Measurements from ENCODE around the gene SERPINB6. TPM values are rescaled to one million over a fixed set of nuclear protein-coding genes. Genes with fewer than 3 reads are reported as not detected.
"Not testable (repeated sequence)": the region's sequence is repeated elsewhere in the genome, so short reads cannot be mapped to it uniquely, and the experiment has no call there.

SERPINB6 gene
- total and polyA plus RNA-seq, 2 of the 4 experiments (the other 2 are of a cell fraction) = 37.1 to 91.1 TPM

GRCh38 chr6:2942116-2942515 lies 29.3 kb downstream of the SERPINB6 start:
- H2BK15ac ChIP-seq (ENCODE audit: low read depth, low read length); H2BK120ac ChIP-seq (ENCODE audit: low read depth, low read length); DNase-seq; CTCF ChIA-PET; H4K20me1 ChIP-seq (ENCODE audit: insufficient read depth, low read length); H2BK5ac ChIP-seq (ENCODE audit: low read depth, low read length, poor library complexity, severe bottlenecking); H3K4ac ChIP-seq (ENCODE audit: low read depth, low read length); H2AK9ac ChIP-seq (replicated peaks; ENCODE audit: low read depth, low read length, poor library complexity); H2BK20ac ChIP-seq (ENCODE audit: low read depth, low read length); H4K8ac ChIP-seq (ENCODE audit: low read depth in 2 of 2, low read length in 2 of 2); ATAC-seq (ENCODE audit: low read depth); H3K79me1 ChIP-seq (ENCODE audit: low read depth in 1 of 2, low read length in 2 of 2); H3K9ac ChIP-seq (ENCODE audit: low read depth, low read length); H3K4me1 ChIP-seq (ENCODE audit: control insufficient read depth, insufficient read depth, low read length); POLR2A ChIA-PET (ENCODE audit: unreplicated experiment); H3K27me3 ChIP-seq (ENCODE audit: control insufficient read depth, insufficient read depth, low read length); H3K27ac ChIP-seq (ENCODE audit: insufficient read depth, low read length); H3K4me2 ChIP-seq (ENCODE audit: low read depth, low read length); H2AFZ ChIP-seq (replicated peaks; ENCODE audit: low read length, poor library complexity); H3K56ac ChIP-seq (ENCODE audit: extremely low read depth, insufficient read depth, low read length); H4K91ac ChIP-seq (ENCODE audit: insufficient read depth, low read depth, low read length); H3K18ac ChIP-seq (ENCODE audit: low read depth, low read length); H3K9me1 ChIP-seq (ENCODE audit: insufficient read depth, low read length); H3K9me3 ChIP-seq (ENCODE audit: control insufficient read depth, insufficient read depth, low read length); BruUV-seq (replicated peaks); dilution Hi-C loops (cut with HindIII; ENCODE audit: low sequenced_read_pairs, unreplicated experiment); H4K5ac ChIP-seq (ENCODE audit: low read depth, low read length); H3K14ac ChIP-seq (replicated peaks; ENCODE audit: low read depth, low read length); intact Hi-C loops (cut with micrococcal nuclease); H3K23ac ChIP-seq (ENCODE audit: low read depth, low read length); H3K4me3 ChIP-seq (ENCODE audit: insufficient read depth, low read depth, low read length); in situ Hi-C loops (cut with MboI; ENCODE audit: low sequenced_read_pairs); H2AK5ac ChIP-seq (ENCODE audit: low read depth, low read length); H3K36me3 ChIP-seq (ENCODE audit: control insufficient read depth, insufficient read depth, low read length): not testable (repeated sequence)
- no CpG with 5 or more reads among the region's 21 CpGs for WGBS, 2 experiments (ENCODE audit: extremely low coverage in 2 of 2, insufficient read length in 1 of 2)
